Mammary epithelial cell (primary cell): Measurements from ENCODE around the gene ITGA11.

Experiments
- CTCF ChIP-seq, 2 donors: IDR thresholded peaks in 1 of 2; conservative IDR thresholded peaks in 1 of 2; 2 replicates each; pipeline ENCODE4 v1.5.1; 2011 to 2012; ENCODE audit warnings: inconsistent platforms in 2 of 2, low read length in 2 of 2, mild to moderate bottlenecking in 2 of 2, control low read depth in 1 of 2, low read depth in 1 of 2; ENCODE audit not compliant: insufficient read depth in 1 of 2; ENCODE audit errors: extremely low read depth in 1 of 2
- EZH2 ChIP-seq: IDR thresholded peaks from 2 replicates; pipeline ENCODE4 v1.6.1; 2012; ENCODE audit warnings: low read length, inconsistent platforms, borderline replicate concordance

- no peak for TF ChIP-seq CTCF (conservative IDR thresholded peaks at IDR 0.05 in 1 of 2, IDR thresholded peaks at IDR 0.05 in 1 of 2; ENCODE audit: extremely low read depth in 1 of 2, insufficient read depth in 1 of 2, low read depth in 1 of 2, low read length in 2 of 2)
- TF ChIP-seq EZH2: no peak
These were observed 120.0 kb downstream of the ITGA11 start for GRCh38 chr15:68311859-68312557.
